Measurements from ENCODE around the gene ATP6V0D1. TPM values are rescaled to one million over a fixed set of nuclear protein-coding genes. Genes with fewer than 3 reads are reported as not detected.

The ATP6V0D1 gene
- total and polyA plus RNA-seq, 2 experiments from 2014 or later: 20.6 to 68.7 TPM

GRCh38 chr16:67483731-67484525 lies 3.0 kb upstream of the ATP6V0D1 start:
- Histone ChIP-seq H3K27me3 (ENCODE audit: insufficient read depth) (peaks cover 34% of the 10 kb centered on the region), H3K79me2 (replicated peaks; ENCODE audit: insufficient read depth) (peaks cover 11% of the 10 kb centered on the region), H3F3A (replicated peaks; ENCODE audit: low read depth) (0 out of 2 replicates have a peak, but pooled peaks cover 6% of the 10 kb centered on the region), H3K27ac (ENCODE audit: low read depth) (no peak overlapping the region), H3K9me2 (ENCODE audit: insufficient read depth) (no peaks in the 10 kb centered on the region), H2AFZ (no peak overlapping the region), H3K4me1 (ENCODE audit: insufficient read depth) (peaks cover 7% of the 10 kb centered on the region), H3K4me2 (no peak overlapping the region), H4K20me1 (replicated peaks; ENCODE audit: insufficient read depth) (no peaks in the 10 kb centered on the region; the same call in 1 of the 2 replicates), H3K4me3 (no peak overlapping the region), H3K36me3 (ENCODE audit: insufficient read depth) (no peaks in the 10 kb centered on the region)
- Mint-ChIP-seq H3K36me3 (ENCODE audit: low read depth) (no peaks in the 10 kb centered on the region), H3K27ac (no peak overlapping the region), H3K4me1 (peaks cover 7% of the 10 kb centered on the region; the same call in 2 of the 3 replicates), H3K9me3 (no peaks in the 10 kb centered on the region; the same call in 2 of the 3 replicates), H3K27me3 (ENCODE audit: insufficient read depth, low read depth, poor library complexity) (peaks cover 51% of the 10 kb centered on the region), H3K4me3 (no peak overlapping the region)
- DNase-seq (ENCODE audit: low spot score) (no peak), ATAC-seq (no peak)
- no peak for TF ChIP-seq STAT1 (IDR thresholded peaks at IDR 0.05; ENCODE audit: unreplicated experiment)
- TF ChIP-seq ETS1 (IDR thresholded peaks at IDR 0.05): no peak
- TF ChIP-seq ZNF114 (CRISPR knock-in tag; IDR thresholded peaks at IDR 0.05): no peak
- no peak for TF ChIP-seq EZH2phosphoT487 (IDR thresholded peaks at IDR 0.05; ENCODE audit: unreplicated experiment)
- no peak for TF ChIP-seq CTCF (conservative IDR thresholded peaks at IDR 0.05; ENCODE audit: low read depth in 2 of 2)
- no peak for TF ChIP-seq NANOG (IDR thresholded peaks at IDR 0.05; ENCODE audit: borderline replicate concordance)
- TF ChIP-seq POLR2AphosphoS5 (IDR thresholded peaks at IDR 0.05; ENCODE audit: low read depth): no peak
- no peak for TF ChIP-seq ZNF462 (CRISPR knock-in tag; IDR thresholded peaks at IDR 0.05)
- no peak for TF ChIP-seq CREB1 (CRISPR knock-in tag; IDR thresholded peaks at IDR 0.05; ENCODE audit: low read depth)
- no peak for TF ChIP-seq JUNB (IDR thresholded peaks at IDR 0.05; ENCODE audit: unreplicated experiment)
- no peak for TF ChIP-seq EZH2 (IDR thresholded peaks at IDR 0.05; ENCODE audit: low read depth, unreplicated experiment)
